Mesodermal cell (in vitro differentiated cells): Measurements from ENCODE around the gene DCUN1D5.
"Not testable (repeated sequence)": the region's sequence is repeated elsewhere in the genome, so short reads cannot be mapped to it uniquely, and the experiment has no call there.

Source experiments
- H3K27ac ChIP-seq: 2 replicates; pipeline ENCODE4 v1.7.0; 2013; ENCODE audit warnings: mild to moderate bottlenecking, low read depth, low read length, moderate library complexity; ENCODE audit not compliant: severe bottlenecking
- H3K36me3 ChIP-seq: 2 replicates; pipeline ENCODE4 v1.7.1; 2013; ENCODE audit warnings: mild to moderate bottlenecking, low read length, moderate library complexity; ENCODE audit not compliant: control insufficient read depth, insufficient read depth
- H3K4me1 ChIP-seq: one replicate; pipeline ENCODE4 v1.7.1; 2013; ENCODE audit warnings: mild to moderate bottlenecking, low read length; ENCODE audit not compliant: insufficient read depth, control insufficient read depth, poor library complexity, severe bottlenecking
- H3K4me3 ChIP-seq: 2 replicates; pipeline ENCODE4 v1.7.0; 2013; ENCODE audit warnings: low read length, control low read depth, mild to moderate bottlenecking; ENCODE audit not compliant: insufficient read depth, poor library complexity, severe bottlenecking; ENCODE audit errors: extremely low read depth
- H3K9me3 ChIP-seq: 2 replicates; pipeline ENCODE4 v1.7.1; 2013; ENCODE audit warnings: mild to moderate bottlenecking, low read length, moderate library complexity; ENCODE audit not compliant: control insufficient read depth
- WGBS, 2 experiments: methylation state at CpG; one replicate each; pipeline ENCODE4 v1.1.5; 2013; ENCODE audit warnings: missing lambda C conversion rate in 2 of 2; ENCODE audit not compliant: insufficient coverage in 2 of 2; 5-methylcytosine and 5-hydroxymethylcytosine counted together

The DCUN1D5 gene

DNA sequence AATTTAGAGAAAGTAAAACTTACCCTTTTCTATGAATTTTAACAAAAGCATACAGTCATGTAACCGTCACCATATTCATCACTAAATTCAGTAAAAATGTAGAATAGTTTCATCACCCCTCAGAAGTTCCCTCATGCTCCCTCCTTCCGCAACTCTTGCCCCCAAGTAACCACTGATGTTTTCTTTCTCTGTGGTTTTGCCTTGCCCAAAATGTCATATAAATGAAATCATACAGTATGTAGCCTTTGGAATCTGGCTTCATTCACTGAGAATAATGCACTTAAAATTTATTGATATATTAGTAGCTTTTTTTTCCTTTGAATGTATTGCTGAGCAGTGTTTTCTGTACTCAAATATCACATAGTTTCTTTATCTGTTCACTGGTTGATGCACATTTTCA lies 60.1 kb downstream of the DCUN1D5 start:
- no peak overlapping the region for H3K27ac ChIP-seq
- no peaks in the 10 kb centered on the region for H3K36me3 ChIP-seq
- no peaks in the 10 kb centered on the region for H3K4me1 ChIP-seq
- no peaks in the 10 kb centered on the region for H3K9me3 ChIP-seq
- H3K4me3 ChIP-seq: no peak overlapping the region
- WGBS, 2 experiments: 83% methylated on average over 1 of the region's 2 CpGs; no CpG with 5 or more reads in 1 of the 2 experiments

- Histone ChIP-seq H3K9me3 (no peaks in the 10 kb centered on the region), H3K36me3 (no peaks in the 10 kb centered on the region), H3K4me1 (no peaks in the 10 kb centered on the region), H3K27ac (no peak overlapping the region), H3K4me3 (no peak overlapping the region)
- WGBS, 2 experiments: no CpG with 5 or more reads among the region's 2 CpGs
These were observed 62.6 kb downstream of the DCUN1D5 start for GRCh38 chr11:103029401-103029800.

- H3K36me3 ChIP-seq, H3K4me3 ChIP-seq, H3K9me3 ChIP-seq, H3K27ac ChIP-seq, H3K4me1 ChIP-seq: not testable (repeated sequence)
- WGBS, 2 experiments: 83 to 100% methylated on average over 1 of the region's 7 CpGs
These were observed 63.5 kb downstream of the DCUN1D5 start for GRCh38 chr11:103028304-103029020.

DNA sequence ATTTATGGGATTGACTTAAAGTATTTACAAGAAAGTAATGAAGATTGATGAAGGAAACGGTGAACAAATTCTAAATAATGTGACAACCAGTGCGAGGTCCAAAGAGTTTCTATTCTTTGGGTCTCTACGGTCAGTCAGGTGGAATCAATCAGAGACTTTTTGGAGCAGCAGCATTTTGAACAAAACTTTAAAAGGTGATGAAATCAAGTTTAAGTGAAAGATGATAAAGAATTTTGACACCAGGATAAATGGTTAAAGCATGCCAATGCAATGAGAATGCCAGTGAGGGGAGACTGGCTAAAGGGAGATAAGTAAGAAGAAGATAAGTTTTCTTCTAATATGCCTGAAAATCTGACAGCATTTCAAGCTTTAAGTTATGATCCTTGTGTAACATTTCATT lies 67.9 kb downstream of the DCUN1D5 start:
- WGBS, 2 experiments: 93 to 97% methylated on average over 3 of the region's 3 CpGs
- H3K4me3 ChIP-seq: no peak overlapping the region
- no peaks in the 10 kb centered on the region for H3K36me3 ChIP-seq
- no peaks in the 10 kb centered on the region for H3K9me3 ChIP-seq
- no peaks in the 10 kb centered on the region for H3K4me1 ChIP-seq
- no peak overlapping the region for H3K27ac ChIP-seq

- WGBS, 2 experiments: 86% methylated on average over 1 of the region's 1 CpG; no CpG with 5 or more reads in 1 of the 2 experiments
- Histone ChIP-seq H3K9me3 (no peaks in the 10 kb centered on the region), H3K4me1 (no peaks in the 10 kb centered on the region), H3K4me3 (no peak overlapping the region), H3K27ac (no peak overlapping the region), H3K36me3 (no peaks in the 10 kb centered on the region)
These were observed 75.9 kb downstream of the DCUN1D5 start for GRCh38 chr11:103016031-103016430.

DNA sequence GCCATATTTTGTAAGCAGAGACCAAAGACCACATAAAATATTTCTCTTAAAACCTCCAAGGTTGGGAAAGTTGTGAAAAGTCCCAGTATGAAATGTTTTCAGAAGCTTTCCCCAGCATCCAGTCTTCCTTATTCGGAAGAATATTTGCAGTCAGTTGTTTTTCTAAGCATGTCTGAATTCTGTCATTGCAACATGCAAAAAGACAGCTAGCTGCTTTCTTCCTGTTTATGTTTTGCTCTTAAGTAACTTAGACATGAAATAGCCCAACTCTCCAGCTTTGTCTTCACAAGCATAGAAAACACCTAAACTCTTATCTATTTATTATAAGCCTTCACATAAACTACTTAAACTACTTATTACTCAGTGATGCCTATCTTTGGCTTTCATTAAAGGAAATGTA lies 78.5 kb downstream of the DCUN1D5 start:
- Histone ChIP-seq H3K4me3 (no peak overlapping the region), H3K36me3 (no peaks in the 10 kb centered on the region), H3K9me3 (no peaks in the 10 kb centered on the region), H3K27ac (no peak overlapping the region), H3K4me1 (no peaks in the 10 kb centered on the region)
- WGBS, 2 experiments: 100% methylated on average over 1 of the region's 1 CpG
